ENCODE results near the gene TEDC2. TPM values are rescaled to one million over a fixed set of nuclear protein-coding genes. Genes with fewer than 3 reads are reported as not detected.

TEDC2 gene
- total RNA-seq, 4 donors from 2014 or later: 1.5 TPM; not detected in 3

DNA sequence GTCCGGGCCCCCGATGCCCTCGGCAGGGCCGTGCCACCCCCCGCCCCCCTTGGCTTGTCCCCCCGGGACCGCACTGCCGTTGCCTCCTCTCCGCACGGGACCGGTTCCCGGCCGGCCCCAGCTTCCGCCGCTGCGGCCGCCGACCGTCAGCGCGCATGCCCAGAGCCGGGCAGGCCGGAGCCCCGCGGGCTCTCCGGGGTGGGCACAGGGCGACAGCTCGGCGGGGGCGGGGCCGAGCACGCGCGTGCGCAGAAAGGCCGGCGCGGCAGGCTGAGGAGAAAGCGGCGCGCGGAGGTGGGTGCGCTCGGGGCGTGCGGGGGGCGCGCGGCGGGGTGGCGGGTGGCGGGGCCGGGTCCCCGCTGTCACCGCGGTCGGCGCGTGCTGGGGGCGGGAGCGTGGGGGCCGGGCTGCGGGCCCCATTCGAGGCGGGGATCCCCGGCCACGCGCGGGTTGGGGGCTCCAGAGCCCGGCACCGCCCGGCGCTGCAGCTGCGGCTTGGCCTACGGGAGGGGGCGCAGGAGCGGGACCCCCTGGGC lies 15.0 kb downstream of the TEDC2 start, which contains the start of gene TBC1D24:
Gene TBC1D24 (plus strand): TSS at position 251 of the 536 bp plus-strand sequence. CDS start 21,022 bp downstream, outside the sequence.
- intact Hi-C loops (cut with DNase I): loop anchor here (2.0 kb wide), 1 partner anchor 130 kb away; no protein-coding TSS in a partner anchor
- H3K27me3 ChIP-seq: peaks cover 7 to 37% (median 22%) of the 10 kb centered on the region in 4 donors
- H3K27ac ChIP-seq (replicated peaks in 1 of 4): peak within 1 kb of the TSS; percentile 85 to 91 (median 88)
- H3K9me3 ChIP-seq: no peaks in the 10 kb centered on the region
- TF ChIP-seq POLR2A (IDR thresholded peaks at IDR 0.05; ENCODE audit: low read depth): peak; percentile 57
- TF ChIP-seq, protein P1, sequence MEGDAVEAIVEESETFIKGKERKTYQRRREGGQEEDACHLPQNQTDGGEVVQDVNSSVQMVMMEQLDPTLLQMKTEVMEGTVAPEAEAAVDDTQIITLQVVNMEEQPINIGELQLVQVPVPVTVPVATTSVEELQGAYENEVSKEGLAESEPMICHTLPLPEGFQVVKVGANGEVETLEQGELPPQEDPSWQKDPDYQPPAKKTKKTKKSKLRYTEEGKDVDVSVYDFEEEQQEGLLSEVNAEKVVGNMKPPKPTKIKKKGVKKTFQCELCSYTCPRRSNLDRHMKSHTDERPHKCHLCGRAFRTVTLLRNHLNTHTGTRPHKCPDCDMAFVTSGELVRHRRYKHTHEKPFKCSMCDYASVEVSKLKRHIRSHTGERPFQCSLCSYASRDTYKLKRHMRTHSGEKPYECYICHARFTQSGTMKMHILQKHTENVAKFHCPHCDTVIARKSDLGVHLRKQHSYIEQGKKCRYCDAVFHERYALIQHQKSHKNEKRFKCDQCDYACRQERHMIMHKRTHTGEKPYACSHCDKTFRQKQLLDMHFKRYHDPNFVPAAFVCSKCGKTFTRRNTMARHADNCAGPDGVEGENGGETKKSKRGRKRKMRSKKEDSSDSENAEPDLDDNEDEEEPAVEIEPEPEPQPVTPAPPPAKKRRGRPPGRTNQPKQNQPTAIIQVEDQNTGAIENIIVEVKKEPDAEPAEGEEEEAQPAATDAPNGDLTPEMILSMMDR (IDR thresholded peaks at IDR 0.05): peak in 1 of 3 experiments; percentile 31
- TF ChIP-seq POLR2AphosphoS5 (IDR thresholded peaks at IDR 0.05): peak; percentile 74 to 84
- no peak for TF ChIP-seq EP300 (IDR thresholded peaks at IDR 0.05)
- H3K36me3 ChIP-seq: peaks cover 0 to 4% (median 0%) of the 10 kb centered on the region in 4 donors
- DNase-seq (ENCODE audit: extremely low spot score): no peak
- peaks cover 32 to 63% (median 47%) of the 10 kb centered on the region in 4 donors for H3K4me1 ChIP-seq
- H3K4me3 ChIP-seq: peak within 1 kb of the TSS; percentile 78 to 85 (median 82)
- under 1% methylated on average over 17 of the region's 77 CpGs for WGBS

GRCh38 chr16:2475413-2476344 lies 15.8 kb downstream of the TEDC2 start:
- Histone ChIP-seq H3K36me3 (peaks cover 0 to 4% (median 0%) of the 10 kb centered on the region in 4 donors), H3K4me1 (peaks cover 32 to 55% (median 45%) of the 10 kb centered on the region in 4 donors), H3K27me3 (peaks cover 7 to 30% (median 17%) of the 10 kb centered on the region in 4 donors), H3K9me3 (no peaks in the 10 kb centered on the region), H3K4me3 (peak overlapping the region; percentile 78 to 85 (median 82)), H3K27ac (replicated peaks in 1 of 4) (peak overlapping the region in 2 of 4 donors; percentile 87 to 91)
- WGBS: 22% methylated on average over 26 of the region's 55 CpGs
- TF ChIP-seq POLR2AphosphoS5 (IDR thresholded peaks at IDR 0.05) (no peak), POLR2A (IDR thresholded peaks at IDR 0.05; ENCODE audit: low read depth) (no peak), EP300 (IDR thresholded peaks at IDR 0.05) (no peak)
- TF ChIP-seq, protein P1 (IDR thresholded peaks at IDR 0.05): no peak
- intact Hi-C loops (cut with DNase I): loop anchor here (2.0 kb wide), 1 partner anchor 131 kb away; no protein-coding TSS in a partner anchor
- DNase-seq (ENCODE audit: extremely low spot score): no peak

DNA sequence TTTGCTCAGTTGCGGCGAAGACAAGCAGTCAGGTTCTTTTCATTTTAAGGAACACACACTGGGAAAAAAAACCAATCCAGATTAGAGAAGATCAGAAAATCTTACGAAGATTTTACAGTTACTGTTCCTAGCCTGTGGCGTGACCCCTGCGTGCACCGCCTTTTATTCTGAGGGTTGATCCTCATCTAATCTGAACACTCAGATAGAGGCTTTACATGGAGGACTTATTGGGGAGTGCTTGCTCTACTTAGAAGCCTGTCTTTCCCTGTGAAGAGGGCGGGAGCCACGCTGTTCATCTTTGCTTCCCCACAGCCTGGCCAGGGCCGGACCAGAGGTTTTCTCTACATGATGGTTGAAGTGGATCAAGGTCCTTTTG lies 16.4 kb downstream of the TEDC2 start:
- Histone ChIP-seq H3K36me3 (peaks cover 0 to 4% (median 0%) of the 10 kb centered on the region in 4 donors), H3K27me3 (peaks cover 4 to 23% (median 11%) of the 10 kb centered on the region in 4 donors), H3K27ac (replicated peaks in 1 of 4) (no peak overlapping the region), H3K4me1 (peaks cover 26 to 49% (median 38%) of the 10 kb centered on the region in 4 donors), H3K9me3 (no peaks in the 10 kb centered on the region), H3K4me3 (no peak overlapping the region)
- no peak for DNase-seq (ENCODE audit: extremely low spot score)
- TF ChIP-seq, protein P1 (IDR thresholded peaks at IDR 0.05): no peak
- TF ChIP-seq POLR2A (IDR thresholded peaks at IDR 0.05; ENCODE audit: low read depth): no peak
- WGBS: 92% methylated on average over 9 of the region's 9 CpGs
- intact Hi-C loops (cut with DNase I): no loop called here

DNA sequence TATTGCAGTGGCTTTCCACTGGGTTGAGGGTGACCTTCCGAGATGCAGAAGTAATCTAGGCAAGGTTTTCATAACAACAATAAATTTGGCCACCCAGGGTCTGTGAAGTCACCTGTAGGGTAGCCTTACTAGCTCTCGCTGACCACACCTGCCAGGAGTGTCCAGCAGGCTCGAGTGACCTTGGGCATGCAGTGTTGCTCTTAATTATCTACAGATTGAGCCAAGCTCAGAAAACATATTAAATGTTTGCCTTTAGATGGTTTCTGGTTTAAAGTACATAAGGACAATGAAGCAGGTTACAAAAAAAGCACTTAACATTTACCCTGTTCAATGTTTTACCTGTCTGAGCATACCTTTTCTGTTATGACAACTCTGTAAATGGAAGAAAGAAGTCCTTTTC lies 16.8 kb downstream of the TEDC2 start:
- no peak overlapping the region for H3K4me3 ChIP-seq
- intact Hi-C loops (cut with DNase I): no loop called here
- H3K36me3 ChIP-seq: peaks cover 0 to 4% (median 0%) of the 10 kb centered on the region in 4 donors
- H3K9me3 ChIP-seq: no peaks in the 10 kb centered on the region
- 94% methylated on average over 3 of the region's 3 CpGs for WGBS
- H3K27ac ChIP-seq (replicated peaks in 1 of 4): no peak overlapping the region
- DNase-seq (ENCODE audit: extremely low spot score): no peak
- TF ChIP-seq, protein P1 (IDR thresholded peaks at IDR 0.05): no peak
- TF ChIP-seq POLR2AphosphoS5 (IDR thresholded peaks at IDR 0.05) (no peak), POLR2A (IDR thresholded peaks at IDR 0.05; ENCODE audit: low read depth) (no peak), EP300 (IDR thresholded peaks at IDR 0.05) (no peak)
- peaks cover 21 to 45% (median 34%) of the 10 kb centered on the region in 4 donors for H3K4me1 ChIP-seq
- peaks cover under 1 to 19% (median 7%) of the 10 kb centered on the region in 4 donors for H3K27me3 ChIP-seq

All from esophagus muscularis mucosa (tissue), 4 donors.